ENCODE measurements around the gene ZNF613.

- no peak for TF ChIP-seq CTCF (IDR thresholded peaks at IDR 0.05)
- no peak for TF ChIP-seq EZH2 (IDR thresholded peaks at IDR 0.05; ENCODE audit: borderline replicate concordance, insufficient read depth, low read depth, low read length, poor library complexity, severe bottlenecking)
These were observed 11.7 kb downstream of the ZNF613 start for GRCh38 chr19:51938936-51939335.

Measured in B cell (primary cell).